ENCODE data around the gene CLINT1.

Gene CLINT1

GRCh38 chr5:157821822-157822622 lies 36.9 kb downstream of the CLINT1 start:
- H3K27ac ChIP-seq = no peak overlapping the region
- DNase-seq (ENCODE audit: low read depth, low spot score) = no peak

- no peak overlapping the region for H3K27ac ChIP-seq
- DNase-seq (ENCODE audit: low read depth, low spot score) = no peak
These were observed 37.5 kb downstream of the CLINT1 start for GRCh38 chr5:157821405-157821804.

GRCh38 chr5:157820593-157821252 lies 38.2 kb downstream of the CLINT1 start:
- DNase-seq (ENCODE audit: low read depth, low spot score) = no peak
- no peak overlapping the region for H3K27ac ChIP-seq

GRCh38 chr5:157819502-157820115 lies 39.3 kb downstream of the CLINT1 start:
- no peak overlapping the region for H3K27ac ChIP-seq

GRCh38 chr5:157818368-157818767 lies 40.6 kb downstream of the CLINT1 start:
- DNase-seq (ENCODE audit: low read depth, low spot score) = no peak
- no peak overlapping the region for H3K27ac ChIP-seq

More at GRCh38 chr5:157819502-157820115, 39.3 kb downstream of the CLINT1 start:
- DNase-seq (ENCODE audit: low read depth, low spot score) = no peak

- H3K27ac ChIP-seq = no peak overlapping the region
- DNase-seq (ENCODE audit: low read depth, low spot score) = no peak
These were observed 41.0 kb downstream of the CLINT1 start for GRCh38 chr5:157817928-157818327.

- DNase-seq (ENCODE audit: low read depth, low spot score) = no peak
- no peak overlapping the region for H3K27ac ChIP-seq
These were observed 41.6 kb downstream of the CLINT1 start for GRCh38 chr5:157817387-157817702.

GRCh38 chr5:157816682-157817386 lies 42.1 kb downstream of the CLINT1 start:
- H3K27ac ChIP-seq = no peak overlapping the region
- DNase-seq (ENCODE audit: low read depth, low spot score) = no peak

GRCh38 chr5:157812086-157812485 lies 46.9 kb downstream of the CLINT1 start:
- H3K27ac ChIP-seq = no peak overlapping the region

GRCh38 chr5:157808043-157808442 lies 50.9 kb downstream of the CLINT1 start:
- no peak for DNase-seq (ENCODE audit: low read depth, low spot score)
- no peak overlapping the region for H3K27ac ChIP-seq

More at GRCh38 chr5:157812086-157812485, 46.9 kb downstream of the CLINT1 start:
- DNase-seq (ENCODE audit: low read depth, low spot score) = no peak

- DNase-seq (ENCODE audit: low read depth, low spot score) = no peak
- no peak overlapping the region for H3K27ac ChIP-seq
These were observed 56.2 kb downstream of the CLINT1 start for GRCh38 chr5:157802736-157803135.

- H3K27ac ChIP-seq = no peak overlapping the region
- DNase-seq (ENCODE audit: low read depth, low spot score) = no peak
These were observed 58.8 kb downstream of the CLINT1 start for GRCh38 chr5:157800137-157800536.

- DNase-seq (ENCODE audit: low read depth, low spot score) = no peak
- H3K27ac ChIP-seq = no peak overlapping the region
These were observed 59.4 kb downstream of the CLINT1 start for GRCh38 chr5:157799578-157799977.

- no peak for DNase-seq (ENCODE audit: low read depth, low spot score)
- H3K27ac ChIP-seq = no peak overlapping the region
These were observed 65.6 kb downstream of the CLINT1 start for GRCh38 chr5:157793301-157793700.

GRCh38 chr5:157785801-157786200 lies 73.1 kb downstream of the CLINT1 start:
- no peak for DNase-seq (ENCODE audit: low read depth, low spot score)
- H3K27ac ChIP-seq = no peak overlapping the region

- H3K27ac ChIP-seq = no peak overlapping the region
These were observed 79.7 kb downstream of the CLINT1 start for GRCh38 chr5:157779221-157779620.

GRCh38 chr5:157778121-157778805 lies 80.7 kb downstream of the CLINT1 start:
- H3K27ac ChIP-seq = no peak overlapping the region
- peak; percentile 5 for DNase-seq (ENCODE audit: low read depth, low spot score)

More at GRCh38 chr5:157779221-157779620, 79.7 kb downstream of the CLINT1 start:
- no peak for DNase-seq (ENCODE audit: low read depth, low spot score)

- no peak overlapping the region for H3K27ac ChIP-seq
- no peak for DNase-seq (ENCODE audit: low read depth, low spot score)
These were observed 86.8 kb downstream of the CLINT1 start for GRCh38 chr5:157772127-157772526.

- no peak overlapping the region for H3K27ac ChIP-seq
- DNase-seq (ENCODE audit: low read depth, low spot score) = no peak
These were observed 88.3 kb downstream of the CLINT1 start for GRCh38 chr5:157770665-157771064.

GRCh38 chr5:157767689-157768088 lies 91.3 kb downstream of the CLINT1 start:
- no peak for DNase-seq (ENCODE audit: low read depth, low spot score)
- no peak overlapping the region for H3K27ac ChIP-seq
